Stimulated activated naive CD8-positive, alpha-beta T cell treated with anti-CD3 and anti-CD28 coated beads, Interleukin-15, Interleukin-2, amounts not matched to agents 100 U/mL and 50 U/mL, for 24 hours (primary cell): Measurements from ENCODE around the gene KLF5.

Experiments
- ATAC-seq: fragments of 150-1000 bp; cut with Tn5 transposase; one replicate; pipeline ENCODE4 v1.10.0; 2021
- DNase-seq: peaks from one replicate; pipeline ENCODE4 v3.0.0; 2021

The KLF5 gene

GRCh38 chr13:73059460-73060250, 850 bp downstream of the KLF5 start:
- ATAC-seq: peak; percentile 33
- DNase-seq: peak; percentile 44

DNA sequence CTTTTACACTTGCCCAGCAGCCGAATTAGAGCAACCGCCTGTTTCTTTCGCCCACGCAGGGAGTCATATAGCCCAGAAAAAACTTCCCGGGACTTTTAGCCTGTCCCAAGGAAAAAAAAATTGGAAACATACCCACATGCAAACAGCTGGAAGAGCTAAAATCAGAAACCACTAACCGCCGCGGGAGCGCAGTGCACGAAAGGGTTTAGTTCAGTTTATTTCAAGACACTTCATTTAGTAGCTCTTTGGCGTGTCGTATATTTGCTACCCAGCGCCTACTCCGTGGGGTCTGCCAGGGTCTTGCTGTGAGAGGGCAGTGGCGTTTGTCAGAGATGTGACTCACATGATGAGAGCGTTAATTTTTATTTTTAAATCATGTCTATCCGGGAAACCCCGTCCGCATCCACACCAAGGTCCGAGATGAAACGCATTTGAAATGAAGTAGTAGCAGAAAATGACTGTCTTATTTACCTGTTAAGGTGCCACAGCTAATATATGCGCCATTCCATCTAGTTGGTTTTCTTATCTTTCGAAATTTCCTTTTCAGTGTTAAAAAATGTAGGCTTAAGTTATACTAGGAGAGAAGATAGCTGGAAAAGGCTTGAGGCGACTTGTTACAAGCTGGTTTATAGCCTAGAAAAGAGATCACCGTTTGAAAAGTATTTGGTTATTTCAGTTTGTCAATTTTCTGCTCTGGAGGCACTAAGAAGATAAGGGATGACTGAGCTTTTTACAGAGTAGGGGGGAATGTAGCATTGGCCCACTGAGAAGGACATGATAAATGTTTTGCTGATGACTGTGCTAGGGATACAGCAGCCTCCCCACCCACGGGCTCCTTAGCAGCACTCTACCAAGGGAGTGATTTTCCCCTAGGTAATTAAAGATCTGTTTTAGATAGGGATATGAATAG, 1.7 kb downstream of the KLF5 start:
- no peak for ATAC-seq
- DNase-seq: peak; percentile 5

DNA sequence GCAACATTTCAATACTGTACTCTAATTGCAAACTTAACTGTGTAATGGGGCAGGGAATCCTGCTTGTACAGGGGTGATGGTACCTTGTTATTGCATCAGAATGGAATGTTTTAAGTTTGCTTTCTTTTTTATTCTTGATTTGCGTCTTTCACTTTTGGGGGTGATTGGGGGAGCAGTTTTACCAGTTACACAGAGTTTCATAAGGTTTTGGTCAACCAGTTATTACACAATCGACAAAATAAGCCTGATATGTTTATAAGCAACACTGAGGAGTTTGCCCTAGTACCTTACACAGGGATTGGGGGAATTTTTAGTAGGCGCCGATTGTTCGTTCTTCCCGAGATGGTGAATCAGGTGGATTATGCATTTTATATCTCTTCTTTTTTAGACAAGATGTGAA, 2.7 kb downstream of the KLF5 start:
- ATAC-seq (no peak), DNase-seq (no peak)

GRCh38 chr13:73061876-73062275, 3.1 kb downstream of the KLF5 start:
- ATAC-seq: no peak
- DNase-seq: no peak

- no peak for DNase-seq
- no peak for ATAC-seq
Measured at GRCh38 chr13:73062468-73062867, 3.7 kb downstream of the KLF5 start.

DNA sequence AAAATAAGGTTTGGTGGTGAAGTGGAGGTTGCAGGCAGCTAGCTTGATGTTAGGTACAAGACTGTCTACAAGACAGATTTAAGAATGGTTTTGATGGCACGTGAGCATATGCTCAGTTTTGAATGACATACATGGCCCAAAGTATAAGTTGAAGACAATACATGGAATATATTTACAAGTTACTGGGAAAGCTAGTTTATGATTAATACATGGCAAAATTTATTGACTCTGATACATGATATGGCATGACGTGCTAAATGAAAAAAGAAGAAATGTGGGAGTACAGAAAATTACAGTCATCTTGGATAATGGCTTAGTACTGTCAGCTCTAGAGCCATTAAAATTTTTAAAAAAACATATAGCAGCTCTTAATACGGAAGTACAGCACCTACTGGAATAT, 4.4 kb downstream of the KLF5 start:
- no peak for DNase-seq

GRCh38 chr13:73065036-73065435, 6.2 kb downstream of the KLF5 start:
- DNase-seq (no peak), ATAC-seq (no peak)

More for the DNA sequence above, 4.4 kb downstream of the KLF5 start:
- no peak for ATAC-seq

DNA sequence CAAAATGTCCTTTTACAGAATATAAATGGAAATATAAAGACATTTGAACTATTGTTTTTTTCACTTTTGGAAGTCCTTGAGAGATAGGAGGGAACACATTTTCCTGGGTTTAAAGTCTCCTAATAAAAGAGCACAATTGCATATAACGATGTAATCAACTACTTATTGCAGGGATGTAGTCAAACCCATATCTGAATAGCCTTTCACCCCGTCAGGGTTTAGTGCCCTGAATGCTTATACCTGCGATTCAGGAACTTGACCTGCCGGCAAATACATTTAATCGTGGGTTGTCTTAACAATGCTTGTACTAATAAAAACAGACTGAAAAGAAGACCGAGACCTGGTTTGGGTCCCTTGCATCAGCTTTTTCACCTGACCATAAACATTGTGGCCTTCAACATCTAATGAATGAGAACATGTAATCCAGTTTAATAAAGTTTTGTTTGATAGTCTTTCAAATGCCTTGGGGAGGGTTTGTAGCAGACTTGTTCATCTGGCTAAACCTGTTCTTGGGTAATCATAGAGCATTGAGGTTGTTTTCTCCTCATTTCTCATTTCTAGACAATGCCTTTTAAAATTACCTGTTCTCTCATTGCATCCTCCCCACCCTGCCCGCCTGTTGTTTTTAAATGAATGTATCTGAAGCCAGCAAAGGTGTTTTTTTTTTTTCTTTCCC, 7.0 kb downstream of the KLF5 start:
- DNase-seq (no peak), ATAC-seq (no peak)

DNA sequence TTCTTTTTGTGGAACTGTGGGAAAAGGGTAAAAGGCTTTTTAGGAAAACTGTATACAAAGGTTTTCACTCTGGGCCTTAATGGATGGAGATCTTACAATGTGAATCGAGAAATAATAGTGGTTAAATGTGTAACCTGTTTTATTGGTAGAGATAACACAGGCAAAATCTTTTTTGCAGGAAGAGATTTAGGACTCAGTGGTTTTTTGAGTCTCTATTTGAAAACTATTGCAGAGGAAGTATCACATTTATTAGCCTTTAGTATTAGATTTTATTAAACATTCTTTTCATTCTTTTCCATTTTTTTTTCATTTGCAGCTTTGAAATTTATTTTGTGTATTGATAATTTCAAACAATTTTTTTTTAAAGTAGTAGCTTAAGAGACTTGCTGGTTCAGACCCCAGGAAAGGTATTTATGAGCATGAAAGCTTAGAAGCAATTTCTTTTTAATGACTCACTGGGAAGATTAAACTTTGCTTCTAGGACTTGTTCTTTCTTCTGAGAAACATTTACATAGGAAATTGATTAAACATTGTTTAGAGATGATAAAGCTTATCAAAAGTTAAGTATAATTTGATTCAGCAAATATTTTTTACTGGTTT, 10.5 kb downstream of the KLF5 start:
- ATAC-seq: no peak

DNA sequence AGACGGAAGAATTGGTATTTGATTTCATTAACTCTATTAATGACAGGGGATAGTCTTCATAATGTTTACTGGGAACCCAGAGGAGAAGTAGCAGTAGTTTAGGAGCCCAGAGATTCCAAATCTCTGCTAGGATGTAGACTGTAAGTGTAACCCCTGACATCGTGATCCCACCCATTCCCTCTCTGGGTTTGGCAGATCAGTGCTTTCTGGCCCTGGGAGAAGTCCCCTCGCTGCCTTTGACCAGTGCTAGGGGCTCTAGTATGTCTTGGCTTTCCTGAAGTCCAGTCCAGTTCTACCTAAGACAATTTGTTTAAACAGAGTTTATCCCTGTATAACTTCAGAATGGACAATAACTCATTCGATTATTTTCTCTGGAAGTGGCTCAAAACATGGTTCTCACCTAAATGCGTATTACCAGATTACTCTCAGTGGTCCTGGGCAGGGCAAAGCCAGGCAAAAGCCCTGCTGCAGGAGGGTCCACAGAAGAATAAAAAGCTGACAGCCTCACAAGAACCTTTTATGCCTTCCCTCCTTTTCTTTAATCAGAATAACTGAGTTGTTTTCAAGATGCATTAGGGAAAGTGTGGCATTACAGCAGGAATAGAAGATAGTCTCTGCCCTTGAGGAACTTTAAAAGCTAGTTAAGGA, 11.8 kb downstream of the KLF5 start:
- ATAC-seq: no peak
- DNase-seq: no peak

More for the DNA sequence above, 10.5 kb downstream of the KLF5 start:
- no peak for DNase-seq

DNA sequence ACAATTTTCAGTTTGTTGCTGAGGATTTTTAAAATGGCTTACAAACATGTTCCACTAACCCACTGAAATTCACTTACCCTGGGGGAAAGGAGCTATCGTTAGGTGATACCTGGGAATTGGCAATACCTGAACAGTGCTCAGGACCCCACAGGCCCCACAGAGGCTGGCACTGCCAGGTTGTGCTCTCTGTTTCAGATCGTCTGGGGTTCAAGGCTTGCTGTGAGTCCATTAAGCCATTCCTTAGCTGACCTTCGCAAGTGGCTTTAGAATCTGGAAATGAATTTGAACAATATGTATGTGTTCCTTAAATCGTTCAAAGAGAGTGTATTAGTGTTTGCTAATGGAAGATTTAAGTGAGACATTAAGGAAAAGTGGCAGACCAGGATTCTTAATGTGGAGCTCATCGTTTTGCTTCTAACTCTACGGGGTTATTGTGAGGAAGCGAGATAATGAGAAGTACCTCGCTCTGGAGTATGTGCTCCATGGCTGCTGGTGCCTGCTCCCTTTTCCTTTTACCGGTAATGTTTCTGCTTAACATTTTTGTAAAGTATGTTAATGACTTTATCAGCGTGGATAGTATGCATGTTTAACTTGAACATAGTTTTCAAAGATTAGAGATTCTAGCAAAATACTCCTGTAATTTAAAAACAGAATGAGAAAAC, 13.6 kb downstream of the KLF5 start:
- ATAC-seq: no peak
- no peak for DNase-seq

- ATAC-seq (no peak), DNase-seq (no peak)
Measured at GRCh38 chr13:73073050-73073449, 14.2 kb downstream of the KLF5 start.

GRCh38 chr13:73074014-73074413, 15.2 kb downstream of the KLF5 start:
- ATAC-seq: no peak

GRCh38 chr13:73074926-73075325, 16.1 kb downstream of the KLF5 start:
- no peak for DNase-seq

More at GRCh38 chr13:73074014-73074413, 15.2 kb downstream of the KLF5 start:
- DNase-seq: no peak

DNA sequence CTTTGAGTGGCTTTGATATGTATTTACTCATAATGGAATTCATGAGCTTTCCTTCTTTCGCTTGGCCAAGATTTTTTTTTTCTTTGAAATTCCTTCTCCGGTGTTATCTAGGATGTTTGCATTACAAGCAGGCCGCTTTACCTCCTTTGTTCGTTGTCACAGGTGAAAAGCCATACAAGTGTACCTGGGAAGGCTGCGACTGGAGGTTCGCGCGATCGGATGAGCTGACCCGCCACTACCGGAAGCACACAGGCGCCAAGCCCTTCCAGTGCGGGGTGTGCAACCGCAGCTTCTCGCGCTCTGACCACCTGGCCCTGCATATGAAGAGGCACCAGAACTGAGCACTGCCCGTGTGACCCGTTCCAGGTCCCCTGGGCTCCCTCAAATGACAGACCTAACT, 16.7 kb downstream of the KLF5 start:
- DNase-seq (no peak), ATAC-seq (no peak)

More at GRCh38 chr13:73074926-73075325, 16.1 kb downstream of the KLF5 start:
- ATAC-seq: no peak

DNA sequence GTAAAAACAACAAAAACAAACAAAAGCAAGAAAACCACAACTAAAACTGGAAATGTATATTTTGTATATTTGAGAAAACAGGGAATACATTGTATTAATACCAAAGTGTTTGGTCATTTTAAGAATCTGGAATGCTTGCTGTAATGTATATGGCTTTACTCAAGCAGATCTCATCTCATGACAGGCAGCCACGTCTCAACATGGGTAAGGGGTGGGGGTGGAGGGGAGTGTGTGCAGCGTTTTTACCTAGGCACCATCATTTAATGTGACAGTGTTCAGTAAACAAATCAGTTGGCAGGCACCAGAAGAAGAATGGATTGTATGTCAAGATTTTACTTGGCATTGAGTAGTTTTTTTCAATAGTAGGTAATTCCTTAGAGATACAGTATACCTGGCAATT, 17.1 kb downstream of the KLF5 start:
- ATAC-seq (no peak), DNase-seq (no peak)

- no peak for DNase-seq
- ATAC-seq: no peak
Measured at GRCh38 chr13:73077865-73078264, 19.1 kb downstream of the KLF5 start.

- ATAC-seq (no peak), DNase-seq (no peak)
Measured at GRCh38 chr13:73079359-73079758, 20.6 kb downstream of the KLF5 start.

DNA sequence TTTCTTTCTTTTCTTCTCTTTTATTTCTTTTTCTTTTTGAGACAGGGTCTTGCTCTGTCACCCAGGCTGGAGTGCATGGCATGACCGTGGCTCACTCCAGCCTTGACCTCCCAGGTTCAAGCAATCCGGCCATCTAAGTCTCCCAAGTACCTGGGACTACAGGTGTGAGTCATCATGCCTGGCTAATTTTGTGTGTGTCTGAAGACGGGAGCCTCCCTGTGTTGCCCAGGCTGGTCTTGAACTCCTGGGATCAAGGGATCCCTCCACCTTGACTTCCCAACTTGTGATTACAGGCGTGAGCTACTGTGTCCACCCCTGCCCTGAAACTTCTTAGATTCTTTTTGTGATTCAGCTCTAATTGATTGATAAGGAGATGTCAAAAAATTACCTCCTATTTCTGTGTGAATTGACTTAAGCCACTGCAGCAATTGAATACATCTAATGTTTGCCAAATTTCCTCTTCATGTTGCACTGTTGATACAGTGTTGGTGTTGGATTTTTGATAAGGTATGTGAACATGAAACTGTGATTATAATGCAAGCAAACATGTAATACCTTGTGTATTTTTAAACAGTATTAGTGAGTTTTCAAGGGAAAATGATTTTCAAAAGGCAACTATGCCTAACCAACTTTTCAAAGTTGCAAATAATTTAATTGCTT, 22.6 kb downstream of the KLF5 start:
- DNase-seq (no peak), ATAC-seq (no peak)

DNA sequence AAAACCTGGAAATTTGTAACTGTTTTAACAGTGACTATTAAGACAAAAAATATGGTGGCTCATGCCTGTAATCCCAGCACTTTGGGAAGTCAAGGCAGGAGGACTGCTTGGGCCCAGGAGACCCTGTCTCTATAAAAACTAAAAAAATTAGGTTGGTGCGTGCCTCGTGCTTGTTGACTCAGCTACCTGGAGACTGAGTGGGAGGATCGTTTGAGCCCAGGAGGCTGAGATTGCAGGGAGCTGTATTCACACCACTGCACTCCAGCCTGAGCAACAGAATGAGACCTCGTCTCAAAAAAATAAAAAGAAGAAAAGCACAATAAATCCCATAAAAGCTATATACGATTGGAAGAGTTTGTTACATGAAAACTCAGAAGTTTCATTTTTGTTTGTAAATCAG, 23.7 kb downstream of the KLF5 start:
- DNase-seq (no peak), ATAC-seq (no peak)

DNA sequence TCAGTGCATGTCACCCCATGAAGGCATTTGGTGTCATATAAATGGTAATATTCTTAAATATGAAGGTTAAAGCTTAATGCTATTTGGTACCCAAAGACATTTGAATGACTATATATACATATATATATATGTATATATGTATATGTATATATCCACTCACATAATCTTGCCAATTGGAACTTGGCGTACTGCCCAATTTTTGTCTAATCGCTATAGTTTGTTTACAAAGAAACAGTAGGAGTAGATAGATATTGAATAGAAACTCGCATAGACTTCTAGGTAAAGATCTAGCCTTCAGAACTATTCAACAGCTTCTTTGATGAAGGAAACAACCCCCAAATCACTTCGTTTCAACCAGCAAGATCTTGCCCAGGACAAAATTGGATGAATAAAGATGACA, 24.1 kb downstream of the KLF5 start:
- DNase-seq: no peak
- ATAC-seq: no peak
